ENCODE measurements around the gene DNAH7. TPM values are rescaled to one million over a fixed set of nuclear protein-coding genes. Genes with fewer than 3 reads are reported as not detected.

The DNAH7 gene
- total and polyA plus RNA-seq, 2 of the 8 experiments (the other 6 are each of a cell fraction or from before 2014, with no cell fraction given): 0.07 to 0.08 TPM

- TF ChIP-seq CHD7 (IDR thresholded peaks at IDR 0.05; ENCODE audit: insufficient replicate concordance, low read length): no peak
- no peak for TF ChIP-seq BCL11A (IDR thresholded peaks at IDR 0.05; ENCODE audit: low read depth in 2 of 2, low read length in 2 of 2)
- TF ChIP-seq CHD1 (IDR thresholded peaks at IDR 0.05; ENCODE audit: low read depth, low read length): no peak
- no peak for TF ChIP-seq MAX (IDR thresholded peaks at IDR 0.05)
- TF ChIP-seq BACH1 (IDR thresholded peaks at IDR 0.05; ENCODE audit: low read length): no peak
Measured at GRCh38 chr2:196099916-196100315, 31.3 kb upstream of the DNAH7 start (continued).
